ENCODE results near the gene PPM1J. TPM values are rescaled to one million over a fixed set of nuclear protein-coding genes. Genes with fewer than 3 reads are reported as not detected.

Gene PPM1J
- total and polyA plus RNA-seq, 9 of the 15 experiments (the other 6 are each of a cell fraction or from before 2014, with no cell fraction given): 0.25 to 10.5 (median 4.2) TPM

DNA sequence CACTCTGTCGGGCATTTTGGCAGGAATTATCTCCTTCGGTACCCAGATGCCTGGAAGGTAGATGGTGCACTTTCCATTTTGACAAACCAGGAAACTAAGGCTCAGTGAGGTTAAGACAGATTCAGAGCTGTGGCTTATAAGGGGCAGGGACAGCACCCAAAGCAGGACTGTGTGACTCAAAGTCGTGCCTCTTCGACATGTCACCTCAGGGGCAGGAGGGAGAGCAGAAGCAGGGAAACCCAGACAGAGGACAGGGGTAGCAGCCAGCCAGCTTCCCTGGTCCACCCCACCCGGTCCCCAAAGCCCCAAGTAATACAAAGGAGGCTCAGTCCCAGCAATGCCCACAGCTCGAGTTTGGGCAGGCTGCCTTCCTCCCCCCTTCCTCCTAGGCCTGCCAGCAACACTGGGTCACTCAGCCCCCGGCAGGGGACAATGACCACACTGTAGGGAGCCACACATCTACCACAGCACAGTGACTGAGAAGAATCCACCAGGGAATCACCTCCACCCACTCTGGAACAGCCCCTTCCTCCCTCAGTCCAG, 10.7 kb downstream of the PPM1J start:
- H3K79me2 ChIP-seq (ENCODE audit: control insufficient read depth, insufficient read depth, low read length): peaks cover 63% of the 10 kb centered on the region
- FAIRE-seq: no peak
- H3K9ac ChIP-seq (ENCODE audit: insufficient read depth in 1 of 2, low read depth in 2 of 2, low read length in 2 of 2): peak overlapping the region; percentile 83 to 90
- H2AFZ ChIP-seq (ENCODE audit: low read depth, low read length): peak overlapping the region; percentile 63
- ChIA-PET CTCF (ENCODE audit: low intra/inter-chr PET ratio) (no interaction called here), POLR2A (interaction anchor here (0.5 to 4.6 kb wide), 12 partner anchors 11 to 369 kb away, joined by 3 to 42 read pairs (median 4); partner anchors contain the start of genes LRIG2, MOV10, PPM1J and ST7L)
- H3K4me1 ChIP-seq (replicated peaks in 1 of 2; ENCODE audit: control insufficient read depth in 2 of 2, insufficient read depth in 2 of 2, low read length in 2 of 2): peaks cover 67 to 72% of the 10 kb centered on the region in 2 experiments
- H3K27me3 ChIP-seq (ENCODE audit: control insufficient read depth in 2 of 2, insufficient read depth in 2 of 2, low read length in 2 of 2): no peaks in the 10 kb centered on the region
- in situ Hi-C loops (cut with MboI): no loop called here
- H3K9me1 ChIP-seq (ENCODE audit: control insufficient read depth, insufficient read depth, low read length): no peaks in the 10 kb centered on the region
- no TSS peak for BruUV-seq (replicated peaks)
- peak overlapping the region; percentile 98 for H3K4me2 ChIP-seq (ENCODE audit: insufficient read depth, low read length)
- ATAC-seq: no peak
- 36% methylated on average over 7 of the region's 7 CpGs for WGBS (ENCODE audit: insufficient coverage, low coverage, missing lambda C conversion rate)
- no peak for DNase-seq (ENCODE audit: extremely low read depth in 1 of 4, low spot score in 3 of 4)
- no peaks in the 10 kb centered on the region for H4K20me1 ChIP-seq (replicated peaks; ENCODE audit: control insufficient read depth, insufficient read depth, low read length)
- H3K36me3 ChIP-seq (ENCODE audit: control insufficient read depth, insufficient read depth, low read length): peaks cover 47% of the 10 kb centered on the region
- no peaks in the 10 kb centered on the region for H3K9me3 ChIP-seq (replicated peaks; ENCODE audit: control insufficient read depth, insufficient read depth, low read depth, low read length)
- intact Hi-C loops (cut with micrococcal nuclease): loop anchor here (10.0 kb wide), 1 partner anchor 240 kb away; no protein-coding TSS in a partner anchor
- peak overlapping the region; percentile 97 for H3K27ac ChIP-seq (ENCODE audit: extremely low read depth, low read depth, low read length)
- H3K4me3 ChIP-seq: peak overlapping the region; percentile 94
- no peak for TF ChIP-seq ZNF311 (CRISPR knock-in tag; IDR thresholded peaks at IDR 0.05)
- no peak for TF ChIP-seq POLR2G (IDR thresholded peaks at IDR 0.05; ENCODE audit: low read depth, low read length)
- TF ChIP-seq HMG20A (CRISPR knock-in tag; conservative IDR thresholded peaks at IDR 0.05): no peak
- TF ChIP-seq, protein P1, sequence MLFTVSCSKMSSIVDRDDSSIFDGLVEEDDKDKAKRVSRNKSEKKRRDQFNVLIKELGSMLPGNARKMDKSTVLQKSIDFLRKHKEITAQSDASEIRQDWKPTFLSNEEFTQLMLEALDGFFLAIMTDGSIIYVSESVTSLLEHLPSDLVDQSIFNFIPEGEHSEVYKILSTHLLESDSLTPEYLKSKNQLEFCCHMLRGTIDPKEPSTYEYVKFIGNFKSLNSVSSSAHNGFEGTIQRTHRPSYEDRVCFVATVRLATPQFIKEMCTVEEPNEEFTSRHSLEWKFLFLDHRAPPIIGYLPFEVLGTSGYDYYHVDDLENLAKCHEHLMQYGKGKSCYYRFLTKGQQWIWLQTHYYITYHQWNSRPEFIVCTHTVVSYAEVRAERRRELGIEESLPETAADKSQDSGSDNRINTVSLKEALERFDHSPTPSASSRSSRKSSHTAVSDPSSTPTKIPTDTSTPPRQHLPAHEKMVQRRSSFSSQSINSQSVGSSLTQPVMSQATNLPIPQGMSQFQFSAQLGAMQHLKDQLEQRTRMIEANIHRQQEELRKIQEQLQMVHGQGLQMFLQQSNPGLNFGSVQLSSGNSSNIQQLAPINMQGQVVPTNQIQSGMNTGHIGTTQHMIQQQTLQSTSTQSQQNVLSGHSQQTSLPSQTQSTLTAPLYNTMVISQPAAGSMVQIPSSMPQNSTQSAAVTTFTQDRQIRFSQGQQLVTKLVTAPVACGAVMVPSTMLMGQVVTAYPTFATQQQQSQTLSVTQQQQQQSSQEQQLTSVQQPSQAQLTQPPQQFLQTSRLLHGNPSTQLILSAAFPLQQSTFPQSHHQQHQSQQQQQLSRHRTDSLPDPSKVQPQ (CRISPR knock-in tag; IDR thresholded peaks at IDR 0.05; ENCODE audit: borderline replicate concordance): no peak
- TF ChIP-seq, protein P2, sequence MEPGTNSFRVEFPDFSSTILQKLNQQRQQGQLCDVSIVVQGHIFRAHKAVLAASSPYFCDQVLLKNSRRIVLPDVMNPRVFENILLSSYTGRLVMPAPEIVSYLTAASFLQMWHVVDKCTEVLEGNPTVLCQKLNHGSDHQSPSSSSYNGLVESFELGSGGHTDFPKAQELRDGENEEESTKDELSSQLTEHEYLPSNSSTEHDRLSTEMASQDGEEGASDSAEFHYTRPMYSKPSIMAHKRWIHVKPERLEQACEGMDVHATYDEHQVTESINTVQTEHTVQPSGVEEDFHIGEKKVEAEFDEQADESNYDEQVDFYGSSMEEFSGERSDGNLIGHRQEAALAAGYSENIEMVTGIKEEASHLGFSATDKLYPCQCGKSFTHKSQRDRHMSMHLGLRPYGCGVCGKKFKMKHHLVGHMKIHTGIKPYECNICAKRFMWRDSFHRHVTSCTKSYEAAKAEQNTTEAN (CRISPR knock-in tag; IDR thresholded peaks at IDR 0.05): no peak
- peak in 1 of 2 experiments; percentile 7; a peak in 1 of 4 replicates for TF ChIP-seq FOXA3 (CRISPR knock-in tag; conservative IDR thresholded peaks at IDR 0.05 in 1 of 2, IDR thresholded peaks at IDR 0.05 in 1 of 2)
- no peak for TF ChIP-seq ETV6 (IDR thresholded peaks at IDR 0.05; ENCODE audit: borderline replicate concordance in 1 of 2, low read depth in 2 of 2, low read length in 1 of 2)
- TF ChIP-seq ETV6 (CRISPR knock-in tag; IDR thresholded peaks at IDR 0.05; ENCODE audit: borderline replicate concordance): no peak
- TF ChIP-seq, protein P3, sequence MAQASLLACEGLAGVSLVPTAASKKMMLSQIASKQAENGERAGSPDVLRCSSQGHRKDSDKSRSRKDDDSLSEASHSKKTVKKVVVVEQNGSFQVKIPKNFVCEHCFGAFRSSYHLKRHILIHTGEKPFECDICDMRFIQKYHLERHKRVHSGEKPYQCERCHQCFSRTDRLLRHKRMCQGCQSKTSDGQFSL (CRISPR knock-in tag; IDR thresholded peaks at IDR 0.05): no peak
- TF ChIP-seq, protein P3 (tag; IDR thresholded peaks at IDR 0.05): 0 out of 4 replicates have a peak, but pooled peaks of 1 of the 2 experiments have one; percentile 12
- TF ChIP-seq ZNF12 (CRISPR knock-in tag; IDR thresholded peaks at IDR 0.05): no peak
- no peak for TF ChIP-seq GTF2A2 (tag; IDR thresholded peaks at IDR 0.05)
